Uterus (tissue), 4 donors: ENCODE measurements around the gene NET1. TPM values are rescaled to one million over a fixed set of nuclear protein-coding genes. Genes with fewer than 3 reads are reported as not detected.

Experiments used
- DNase-seq, 2 donors: peaks; one replicate each; pipeline ENCODE4 v3.0.0-alpha.2; 2019 to 2020
- H3K27ac ChIP-seq, 2 donors: fragments of 200-600 bp; sonication (generic); 1 replicate in 1 of 2; 2 replicates in 1 of 2; pipeline ENCODE4 v1.5.1; 2016 to 2018
- H3K27me3 ChIP-seq, 2 donors: fragments of 200-600 bp; sonication (generic); one replicate each; pipeline ENCODE4 v1.5.1; 2018 to 2019; ENCODE audit warnings: control low read depth in 1 of 2
- H3K36me3 ChIP-seq, 2 donors: fragments of 200-600 bp; sonication (generic); one replicate each; pipeline ENCODE4 v1.5.1; 2019; ENCODE audit warnings: control low read depth in 1 of 2
- H3K4me1 ChIP-seq, 2 donors: fragments of 200-600 bp; sonication (generic); one replicate each; pipeline ENCODE4 v1.5.1; 2018 to 2019; ENCODE audit warnings: control low read depth in 1 of 2
- H3K4me3 ChIP-seq, 2 donors: fragments of 200-600 bp; sonication (generic); 1 replicate in 1 of 2; 2 replicates in 1 of 2; pipeline ENCODE4 v1.5.1; 2018 to 2019; ENCODE audit warnings: mild to moderate bottlenecking in 1 of 2
- H3K9me3 ChIP-seq, 2 donors: fragments of 200-600 bp; sonication (generic); one replicate each; pipeline ENCODE4 v1.5.1; 2019; ENCODE audit warnings: control low read depth in 1 of 2
- CTCF ChIP-seq, 4 experiments: fragments of 200-600 bp in 2 of 4; fragments of 450-650 bp in 2 of 4; sonication (generic) in 2 of 4; IDR thresholded peaks; one replicate each; pipeline ENCODE4 v1.5.1; 2016 to 2019; ENCODE audit warnings: antibody characterized with exemption in 4 of 4, mild to moderate bottlenecking in 2 of 4, moderate library complexity in 1 of 4
- POLR2A ChIP-seq, 2 donors: fragments of 450-650 bp; IDR thresholded peaks; one replicate each; pipeline ENCODE4 v1.6.1; 2016; ENCODE audit warnings: antibody characterized with exemption in 2 of 2, mild to moderate bottlenecking in 1 of 2, moderate library complexity in 1 of 2
- intact Hi-C: fragments of 100-400 bp; cut with DNase I; formaldehyde crosslinking; loops from one replicate; pipeline ENCODE4 v1.15.1; 2023; ENCODE audit warnings: low total_unique reads
- total RNA-seq, 4 donors: library from RNA; depleted of rRNA in 3 of 4; stranded (reverse); fragments of >200 nt in 3 of 4; gene quantifications; one replicate each; pipeline versions ENCODE4 v1.1.0 to v1.2.4, GENCODE V29; 2014 to 2023
- donor health status: DM: yes; HTN: yes; CAD: no.

The NET1 gene
- total RNA-seq, 4 donors from 2014 or later, result 21.0 to 126 (median 87.0) TPM

- peak; percentile 63 to 76 for DNase-seq
- intact Hi-C loops, result no loop called here
- Histone ChIP-seq H3K4me3 (no peak overlapping the region), H3K4me1 (peaks cover 0 to 3% of the 10 kb centered on the region in 2 donors), H3K36me3 (no peaks in the 10 kb centered on the region), H3K27me3 (no peaks in the 10 kb centered on the region), H3K9me3 (peaks cover 0 to 6% of the 10 kb centered on the region in 2 donors), H3K27ac (peak overlapping the region; percentile 61 to 75)
- TF ChIP-seq CTCF (IDR thresholded peaks at IDR 0.05), result no peak
- TF ChIP-seq POLR2A (IDR thresholded peaks at IDR 0.05), result peak in 1 of 2 donors; percentile 18
Observed at GRCh38 chr10:5466451-5467206, 54.3 kb downstream of the NET1 start.

- H3K4me3 ChIP-seq, result no peak overlapping the region
- no peak for TF ChIP-seq POLR2A (IDR thresholded peaks at IDR 0.05)
- TF ChIP-seq CTCF (IDR thresholded peaks at IDR 0.05), result no peak
- peaks cover 0 to 6% of the 10 kb centered on the region in 2 donors for H3K9me3 ChIP-seq
- intact Hi-C loops, result no loop called here
- no peaks in the 10 kb centered on the region for H3K36me3 ChIP-seq
- H3K4me1 ChIP-seq, result peaks cover 0 to 3% of the 10 kb centered on the region in 2 donors
- H3K27me3 ChIP-seq, result no peaks in the 10 kb centered on the region
- DNase-seq, result no peak
- peak overlapping the region; percentile 61 to 75 for H3K27ac ChIP-seq
Observed at GRCh38 chr10:5467207-5467535, 54.8 kb downstream of the NET1 start.

DNA sequence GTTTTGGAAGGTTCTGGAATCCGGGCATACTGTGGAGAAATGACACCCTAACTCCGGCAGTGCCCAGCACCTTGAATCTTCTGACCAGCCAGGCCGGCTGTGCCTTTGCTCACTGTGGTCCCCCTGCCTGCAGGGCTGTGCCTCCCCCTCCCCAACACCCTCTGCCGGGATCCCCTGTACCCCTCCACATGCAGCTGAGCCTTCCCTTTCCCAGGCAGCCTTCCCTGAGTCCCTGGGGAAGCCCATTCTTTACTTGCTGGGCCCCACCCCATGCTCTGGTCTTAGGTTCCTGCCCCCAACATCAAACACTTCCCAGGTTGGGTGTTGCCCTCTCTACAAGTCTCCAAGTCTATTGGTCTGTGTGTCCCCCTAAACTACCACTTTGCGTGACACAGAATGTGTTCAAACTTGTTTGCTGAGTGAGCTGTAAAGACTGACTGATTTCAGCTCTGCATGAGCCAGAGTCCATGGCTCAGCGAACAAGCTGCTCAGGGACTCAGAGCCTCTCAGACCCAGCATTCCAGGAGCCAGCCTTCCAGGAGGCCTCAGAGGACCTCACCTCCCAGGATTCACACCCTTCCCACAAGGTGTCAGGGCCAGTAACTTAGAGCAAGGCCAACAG, 55.4 kb downstream of the NET1 start:
- Histone ChIP-seq H3K9me3 (peaks cover 0 to 6% of the 10 kb centered on the region in 2 donors), H3K27me3 (no peaks in the 10 kb centered on the region), H3K4me3 (no peak overlapping the region), H3K4me1 (peaks cover 0 to 3% of the 10 kb centered on the region in 2 donors), H3K27ac (no peak overlapping the region), H3K36me3 (no peaks in the 10 kb centered on the region)
- no peak for DNase-seq
- TF ChIP-seq POLR2A (IDR thresholded peaks at IDR 0.05) (no peak), CTCF (IDR thresholded peaks at IDR 0.05) (no peak)
- intact Hi-C loops, result no loop called here

- intact Hi-C loops, result no loop called here
Observed at GRCh38 chr10:5468262-5469106, 56.1 kb downstream of the NET1 start.

More at GRCh38 chr10:5468262-5469106, 56.1 kb downstream of the NET1 start:
- H3K9me3 ChIP-seq, result peaks cover 0 to 6% of the 10 kb centered on the region in 2 donors
- no peak for DNase-seq
- H3K4me3 ChIP-seq, result no peak overlapping the region
- TF ChIP-seq POLR2A (IDR thresholded peaks at IDR 0.05) (no peak), CTCF (IDR thresholded peaks at IDR 0.05) (no peak)
- no peaks in the 10 kb centered on the region for H3K27me3 ChIP-seq
- H3K4me1 ChIP-seq, result peaks cover 0 to 3% of the 10 kb centered on the region in 2 donors
- no peaks in the 10 kb centered on the region for H3K36me3 ChIP-seq
- H3K27ac ChIP-seq, result no peak overlapping the region
